Fibroblast of lung (primary cell): ENCODE data around the gene RPH3AL.

Experiments
- CTCF ChIP-seq, 2 donors: IDR thresholded peaks in 1 of 2; conservative IDR thresholded peaks in 1 of 2; 1 replicate in 1 of 2; 2 replicates in 1 of 2; pipeline ENCODE4 v1.5.1; 2011 to 2012; ENCODE audit warnings: low read length in 2 of 2, control low read depth in 1 of 2, inconsistent platforms in 1 of 2, low read depth in 1 of 2, mild to moderate bottlenecking in 1 of 2
- EZH2 ChIP-seq: IDR thresholded peaks from 2 replicates; pipeline ENCODE4 v1.5.1; 2012; ENCODE audit warnings: low read length, control low read depth, mild to moderate bottlenecking; ENCODE audit errors: missing control alignments

GRCh38 chr17:309361-309888, 43.2 kb downstream of the RPH3AL start:
- TF ChIP-seq CTCF (conservative IDR thresholded peaks at IDR 0.05 in 1 of 2, IDR thresholded peaks at IDR 0.05 in 1 of 2; ENCODE audit: low read depth in 1 of 2, low read length in 2 of 2) (peak; percentile 18 to 21), EZH2 (no peak)
